GM12865 (cell line): Measurements from ENCODE around the gene PXK.

ENCODE experiments used
- DNase-seq: peaks from one replicate; pipeline ENCODE4 v3.0.0; 2010; ENCODE audit warnings: low read depth
- H3K4me3 ChIP-seq: 2 replicates; pipeline ENCODE4 v1.5.1; 2011; ENCODE audit warnings: mild to moderate bottlenecking, low read depth, low read length, control low read depth
- TF ChIP-seq, protein P1 (sequence below): IDR thresholded peaks from 2 replicates; pipeline ENCODE4 v1.5.1; 2011; ENCODE audit warnings: low read length, control low read depth, low read depth, inconsistent platforms; ENCODE audit not compliant: insufficient read depth; ENCODE audit errors: missing control alignments

PXK gene

DNA sequence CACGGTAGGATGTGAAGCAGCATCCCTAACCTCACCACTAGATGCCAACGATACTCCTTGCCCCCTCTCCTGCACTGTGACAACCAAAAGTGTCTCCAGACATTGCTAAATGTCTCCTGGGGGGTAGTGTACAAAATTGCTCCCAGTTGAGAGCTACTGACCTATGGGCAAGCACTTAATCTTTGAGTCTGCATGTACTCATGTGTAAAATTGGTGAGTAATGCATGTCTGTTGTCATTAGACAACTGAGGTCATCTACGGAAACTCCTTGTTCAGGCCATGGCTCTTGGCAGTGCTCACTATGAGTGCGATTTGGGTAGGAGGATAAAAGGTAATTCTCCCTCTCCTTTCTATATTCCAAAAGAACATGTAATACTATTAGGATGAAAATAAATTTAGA lies 71.7 kb downstream of the PXK start:
- DNase-seq = no peak
- TF ChIP-seq, protein P1, sequence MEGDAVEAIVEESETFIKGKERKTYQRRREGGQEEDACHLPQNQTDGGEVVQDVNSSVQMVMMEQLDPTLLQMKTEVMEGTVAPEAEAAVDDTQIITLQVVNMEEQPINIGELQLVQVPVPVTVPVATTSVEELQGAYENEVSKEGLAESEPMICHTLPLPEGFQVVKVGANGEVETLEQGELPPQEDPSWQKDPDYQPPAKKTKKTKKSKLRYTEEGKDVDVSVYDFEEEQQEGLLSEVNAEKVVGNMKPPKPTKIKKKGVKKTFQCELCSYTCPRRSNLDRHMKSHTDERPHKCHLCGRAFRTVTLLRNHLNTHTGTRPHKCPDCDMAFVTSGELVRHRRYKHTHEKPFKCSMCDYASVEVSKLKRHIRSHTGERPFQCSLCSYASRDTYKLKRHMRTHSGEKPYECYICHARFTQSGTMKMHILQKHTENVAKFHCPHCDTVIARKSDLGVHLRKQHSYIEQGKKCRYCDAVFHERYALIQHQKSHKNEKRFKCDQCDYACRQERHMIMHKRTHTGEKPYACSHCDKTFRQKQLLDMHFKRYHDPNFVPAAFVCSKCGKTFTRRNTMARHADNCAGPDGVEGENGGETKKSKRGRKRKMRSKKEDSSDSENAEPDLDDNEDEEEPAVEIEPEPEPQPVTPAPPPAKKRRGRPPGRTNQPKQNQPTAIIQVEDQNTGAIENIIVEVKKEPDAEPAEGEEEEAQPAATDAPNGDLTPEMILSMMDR = no peak
- H3K4me3 ChIP-seq = no peak overlapping the region

DNA sequence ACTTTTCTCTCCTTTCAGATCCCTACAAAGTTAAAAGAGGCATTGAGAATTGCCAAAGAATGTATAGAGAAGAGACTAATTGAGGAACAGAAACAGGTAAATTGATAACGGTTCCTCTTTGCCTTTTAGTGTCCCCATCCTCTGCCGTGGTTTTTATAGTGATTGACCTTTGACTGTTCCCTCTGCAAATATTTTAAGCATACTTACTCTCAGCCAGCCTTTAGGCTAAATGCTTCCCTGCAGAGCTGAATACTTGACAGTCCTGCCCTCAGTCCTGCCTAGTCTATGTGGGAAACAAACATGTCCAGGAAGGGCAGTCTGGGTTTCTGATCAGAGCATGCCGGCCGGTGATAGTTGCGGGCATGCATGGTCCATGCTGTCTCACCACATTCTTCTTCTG lies 76.2 kb downstream of the PXK start:
- TF ChIP-seq, protein P1 = no peak
- DNase-seq = no peak
- no peak overlapping the region for H3K4me3 ChIP-seq

DNA sequence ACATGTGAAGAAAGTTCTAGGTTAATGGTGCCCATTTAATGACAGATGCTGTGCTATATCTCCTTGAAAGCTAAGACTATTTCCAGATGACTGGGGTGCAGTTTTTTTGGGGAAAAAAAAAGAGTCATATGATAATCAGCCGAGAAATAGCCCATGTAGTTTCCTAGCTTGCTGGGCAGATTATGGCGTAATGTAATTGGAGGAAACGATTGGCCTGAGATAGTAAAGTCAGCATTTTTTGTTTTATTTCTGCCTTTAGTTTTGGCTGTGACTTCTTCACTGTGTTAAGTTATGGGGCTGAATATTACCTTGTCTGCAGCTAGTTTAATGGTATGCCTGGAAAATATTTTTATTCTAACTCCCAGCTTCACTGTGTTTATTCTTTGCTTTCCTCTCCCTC lies 77.0 kb downstream of the PXK start:
- no peak for DNase-seq
- TF ChIP-seq, protein P1 = no peak
- H3K4me3 ChIP-seq = no peak overlapping the region

- H3K4me3 ChIP-seq = no peak overlapping the region
- DNase-seq = no peak
- TF ChIP-seq, protein P1 = no peak
These were observed 78.3 kb downstream of the PXK start for GRCh38 chr3:58411036-58411435.

GRCh38 chr3:58411851-58412830 lies 79.4 kb downstream of the PXK start:
- no peak for DNase-seq
- H3K4me3 ChIP-seq = no peak overlapping the region
- TF ChIP-seq, protein P1 = no peak

GRCh38 chr3:58414538-58415197 lies 82.0 kb downstream of the PXK start:
- TF ChIP-seq, protein P1 = peak; percentile 64
- peak; percentile 70 for DNase-seq
- H3K4me3 ChIP-seq = no peak overlapping the region

DNA sequence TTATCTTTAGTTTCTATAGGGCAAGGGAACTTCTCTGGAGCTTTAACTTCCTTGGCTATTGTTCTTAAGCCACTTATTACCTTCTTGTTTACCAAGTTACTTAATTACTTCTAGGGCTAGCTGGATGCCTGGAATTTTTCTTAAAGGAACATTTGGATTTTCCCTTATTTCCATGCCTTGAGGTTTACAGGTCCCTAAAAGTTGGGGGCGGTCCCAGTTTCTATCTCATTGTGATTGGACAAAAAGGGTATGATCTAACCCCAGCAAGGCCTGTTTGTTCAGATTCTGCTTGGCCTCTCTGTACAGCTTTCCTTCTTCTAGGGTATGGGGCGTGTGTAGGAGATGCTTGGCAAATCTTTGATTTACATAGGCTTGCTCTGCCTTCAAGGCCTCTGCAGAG lies 83.5 kb downstream of the PXK start:
- no peak for DNase-seq
- no peak overlapping the region for H3K4me3 ChIP-seq
- TF ChIP-seq, protein P1 = no peak
